Ovary (tissue), 9 donors: ENCODE data around the gene DACH1. TPM values are rescaled to one million over a fixed set of nuclear protein-coding genes. Genes with fewer than 3 reads are reported as not detected.

Source experiments
- DNase-seq, 5 donors: peaks; one replicate each; pipeline ENCODE4 v3.0.0-alpha.2; 2019 to 2020
- H3K27ac ChIP-seq, 2 donors: fragments of 200-600 bp; one replicate each; pipeline versions ENCODE4 v1.5.1 to v1.8.0; 2019 to 2022
- H3K27me3 ChIP-seq: fragments of 200-600 bp; one replicate; pipeline ENCODE4 v1.8.0; 2022
- H3K36me3 ChIP-seq: fragments of 200-600 bp; sonication (generic); one replicate; pipeline ENCODE4 v1.5.1; 2019
- H3K4me1 ChIP-seq: one replicate; pipeline ENCODE4 v1.8.1; 2013; ENCODE audit warnings: mild to moderate bottlenecking, moderate library complexity; ENCODE audit not compliant: insufficient read depth
- H3K4me3 ChIP-seq: fragments of 200-600 bp; sonication (generic); one replicate; pipeline ENCODE4 v1.5.1; 2017
- H3K9me3 ChIP-seq, 2 donors: fragments of 200-600 bp in 1 of 2; sonication (generic) in 1 of 2; one replicate each; pipeline versions ENCODE4 v1.5.1 to v1.8.1; 2013 to 2019; ENCODE audit warnings: mild to moderate bottlenecking in 1 of 2, moderate library complexity in 1 of 2
- EP300 ChIP-seq: sonication (generic); formaldehyde crosslinking; IDR thresholded peaks from one replicate; pipeline ENCODE4 v1.6.1; 2017; ENCODE audit warnings: antibody characterized with exemption
- POLR2A ChIP-seq: fragments of 450-650 bp; IDR thresholded peaks from one replicate; pipeline ENCODE4 v1.6.1; 2017; ENCODE audit warnings: antibody characterized with exemption, mild to moderate bottlenecking, moderate library complexity
- WGBS, 3 donors: extraction: QIAGEN DNeasy Blood & Tissue Kit in 1 of 3; methylation state at CpG; one replicate each; pipeline versions ENCODE4 v1.1.5 to v1.1.7; 2013 to 2017; 5-methylcytosine and 5-hydroxymethylcytosine counted together
- intact Hi-C, 4 donors: fragments of 100-400 bp; cut with DNase I; formaldehyde crosslinking; loops; one replicate each; pipeline versions ENCODE4 v1.11.0 to v1.15.1; 2022 to 2023
- polyA plus RNA-seq, 2 donors: library from polyadenylated mRNA; stranded (reverse); fragments of 200-250 nt in 1 of 2; fragments of 350-450 nt in 1 of 2; fragmentation: Illumina TruSeq in 1 of 2; extraction: RNeasy Lipid Tissue Mini Kit (QIAGEN cat#74804) in 1 of 2; gene quantifications; one replicate each; pipeline ENCODE4 v1.2.3, GENCODE V29; 2013 to 2014
- total RNA-seq, 7 donors: library from RNA; depleted of rRNA in 2 of 7; stranded (reverse); fragments of >200 nt in 2 of 7; fragmentation: NEBNext Ultra II Directional in 3 of 7; extraction: Animal tissue kit (Norgen Biotek cat#: 25700) in 3 of 7; gene quantifications; one replicate each; pipeline versions ENCODE4 v1.1.0 to v1.2.4, GENCODE V29; 2016 to 2023
- TF ChIP-seq, protein P1 (sequence below), 3 donors: fragments of 450-650 bp in 2 of 3; fragments of 200-600 bp in 1 of 3; IDR thresholded peaks; one replicate each; pipeline versions ENCODE4 v1.5.1 to v1.8.0; 2016 to 2022; ENCODE audit warnings: antibody characterized with exemption in 3 of 3, mild to moderate bottlenecking in 1 of 3
- donor health status: DM: no; HTN: no; CAD: no; lungs with moderate emphysema.
- donor health status: DM: no; HTN: no; CAD: no.
- donor health status: Bipolar disorder and iron deficiency.
- donor health status: DM: yes; HTN: yes; CAD: no.
- donor health status: DM: no; HTN: no; CAD: no.
- donor health status: DM: yes; HTN: yes; CAD: no.

DACH1 gene
- total and polyA plus RNA-seq, 9 donors: 0.91 to 3.2 (median 1.7) TPM

GRCh38 chr13:71752775-71753513 lies 114.1 kb downstream of the DACH1 start:
- no peaks in the 10 kb centered on the region for H3K36me3 ChIP-seq
- 84 to 87% (median 85%) methylated on average over 4 of the region's 4 CpGs for WGBS, 3 donors
- H3K4me1 ChIP-seq: no peaks in the 10 kb centered on the region
- H3K9me3 ChIP-seq: no peaks in the 10 kb centered on the region
- no peak for TF ChIP-seq POLR2A
- TF ChIP-seq EP300: no peak
- TF ChIP-seq, protein P1, sequence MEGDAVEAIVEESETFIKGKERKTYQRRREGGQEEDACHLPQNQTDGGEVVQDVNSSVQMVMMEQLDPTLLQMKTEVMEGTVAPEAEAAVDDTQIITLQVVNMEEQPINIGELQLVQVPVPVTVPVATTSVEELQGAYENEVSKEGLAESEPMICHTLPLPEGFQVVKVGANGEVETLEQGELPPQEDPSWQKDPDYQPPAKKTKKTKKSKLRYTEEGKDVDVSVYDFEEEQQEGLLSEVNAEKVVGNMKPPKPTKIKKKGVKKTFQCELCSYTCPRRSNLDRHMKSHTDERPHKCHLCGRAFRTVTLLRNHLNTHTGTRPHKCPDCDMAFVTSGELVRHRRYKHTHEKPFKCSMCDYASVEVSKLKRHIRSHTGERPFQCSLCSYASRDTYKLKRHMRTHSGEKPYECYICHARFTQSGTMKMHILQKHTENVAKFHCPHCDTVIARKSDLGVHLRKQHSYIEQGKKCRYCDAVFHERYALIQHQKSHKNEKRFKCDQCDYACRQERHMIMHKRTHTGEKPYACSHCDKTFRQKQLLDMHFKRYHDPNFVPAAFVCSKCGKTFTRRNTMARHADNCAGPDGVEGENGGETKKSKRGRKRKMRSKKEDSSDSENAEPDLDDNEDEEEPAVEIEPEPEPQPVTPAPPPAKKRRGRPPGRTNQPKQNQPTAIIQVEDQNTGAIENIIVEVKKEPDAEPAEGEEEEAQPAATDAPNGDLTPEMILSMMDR (IDR thresholded peaks at IDR 0.05): no peak
- no peak overlapping the region for H3K4me3 ChIP-seq
- no peak overlapping the region for H3K27ac ChIP-seq
- DNase-seq: no peak
- no peaks in the 10 kb centered on the region for H3K27me3 ChIP-seq
- intact Hi-C loops: no loop called here

- 37 to 62% (median 38%) methylated on average over 1 of the region's 1 CpG for WGBS, 3 donors
- Histone ChIP-seq H3K4me3 (no peak overlapping the region), H3K27ac (no peak overlapping the region), H3K36me3 (no peaks in the 10 kb centered on the region), H3K4me1 (no peaks in the 10 kb centered on the region), H3K9me3 (no peaks in the 10 kb centered on the region), H3K27me3 (no peaks in the 10 kb centered on the region)
- intact Hi-C loops: no loop called here
- TF ChIP-seq, protein P1 (IDR thresholded peaks at IDR 0.05): no peak
- no peak for TF ChIP-seq EP300
- TF ChIP-seq POLR2A: no peak
- DNase-seq: no peak
Measured at GRCh38 chr13:71751073-71751472, 115.9 kb downstream of the DACH1 start.

- no peak for TF ChIP-seq POLR2A
- intact Hi-C loops: no loop called here
- Histone ChIP-seq H3K27ac (no peak overlapping the region), H3K4me1 (no peaks in the 10 kb centered on the region), H3K9me3 (no peaks in the 10 kb centered on the region), H3K4me3 (no peak overlapping the region), H3K36me3 (no peaks in the 10 kb centered on the region), H3K27me3 (no peaks in the 10 kb centered on the region)
- no peak for DNase-seq
- WGBS, 3 donors: 94 to 100% (median 95%) methylated on average over 1 of the region's 1 CpG
Measured at GRCh38 chr13:71730267-71730666, 136.7 kb downstream of the DACH1 start.

DNA sequence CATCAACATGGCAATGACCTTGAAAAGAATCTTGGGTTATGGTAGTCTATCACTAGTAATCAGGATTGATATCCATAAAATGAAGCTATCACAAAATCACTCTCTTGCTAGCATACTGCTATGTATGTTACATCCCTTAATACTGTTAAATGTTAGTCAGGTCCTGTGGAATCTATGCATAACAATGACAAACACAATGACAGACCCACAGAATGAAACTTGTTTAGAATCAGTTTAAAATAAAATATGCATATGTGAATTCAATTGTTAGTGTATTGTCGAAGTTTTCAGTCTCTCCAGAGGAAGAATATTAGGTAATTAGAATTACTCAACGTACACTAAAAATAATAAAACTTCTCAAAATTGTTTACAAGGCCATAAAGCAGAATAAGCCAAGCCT lies 137.6 kb downstream of the DACH1 start:
- no peak for DNase-seq
- intact Hi-C loops: no loop called here
- Histone ChIP-seq H3K4me1 (no peaks in the 10 kb centered on the region), H3K4me3 (no peak overlapping the region), H3K27ac (no peak overlapping the region), H3K36me3 (no peaks in the 10 kb centered on the region), H3K27me3 (no peaks in the 10 kb centered on the region), H3K9me3 (no peaks in the 10 kb centered on the region)
- WGBS, 3 donors: 81 to 92% (median 91%) methylated on average over 2 of the region's 2 CpGs
- no peak for TF ChIP-seq EP300
- no peak for TF ChIP-seq POLR2A
- TF ChIP-seq, protein P1 (IDR thresholded peaks at IDR 0.05): no peak

DNA sequence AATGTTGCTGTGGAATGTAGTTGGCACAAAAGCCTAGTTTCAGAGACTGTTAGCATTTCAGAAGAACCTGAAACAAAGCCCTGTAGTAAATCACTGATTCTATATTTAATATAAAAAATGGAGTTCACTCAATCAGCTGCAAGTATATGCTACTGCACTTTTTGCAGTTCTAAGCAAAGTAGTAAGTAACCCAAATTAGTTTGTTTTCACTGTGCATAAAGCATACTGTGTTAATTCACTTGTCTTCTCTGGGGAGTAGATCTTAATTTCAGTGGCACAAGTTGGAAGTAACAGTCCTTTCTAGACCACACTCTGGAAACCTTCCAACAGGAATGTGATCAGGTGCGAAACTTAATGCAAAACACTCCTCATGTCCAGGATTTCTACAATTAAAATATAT lies 139.3 kb downstream of the DACH1 start:
- Histone ChIP-seq H3K27ac (no peak overlapping the region), H3K4me1 (no peaks in the 10 kb centered on the region), H3K9me3 (no peaks in the 10 kb centered on the region), H3K27me3 (no peaks in the 10 kb centered on the region), H3K36me3 (no peaks in the 10 kb centered on the region), H3K4me3 (no peak overlapping the region)
- no peak for DNase-seq
- WGBS, 3 donors: 78 to 87% (median 78%) methylated on average over 1 of the region's 1 CpG
- TF ChIP-seq, protein P1 (IDR thresholded peaks at IDR 0.05): no peak
- intact Hi-C loops: no loop called here
